Measurements from ENCODE around the gene HOXB3.

The HOXB3 gene

GRCh38 chr17:48589831-48590606, at the start of gene HOXB3:
Gene HOXB3, minus strand, starts transcription at chr17:48590241. Its CDS starts 37,767 bp downstream, at chr17:48552474.
- FAIRE-seq: peak; percentile 28
- no peak for DNase-seq (ENCODE audit: insufficient read length, low spot score)

DNA sequence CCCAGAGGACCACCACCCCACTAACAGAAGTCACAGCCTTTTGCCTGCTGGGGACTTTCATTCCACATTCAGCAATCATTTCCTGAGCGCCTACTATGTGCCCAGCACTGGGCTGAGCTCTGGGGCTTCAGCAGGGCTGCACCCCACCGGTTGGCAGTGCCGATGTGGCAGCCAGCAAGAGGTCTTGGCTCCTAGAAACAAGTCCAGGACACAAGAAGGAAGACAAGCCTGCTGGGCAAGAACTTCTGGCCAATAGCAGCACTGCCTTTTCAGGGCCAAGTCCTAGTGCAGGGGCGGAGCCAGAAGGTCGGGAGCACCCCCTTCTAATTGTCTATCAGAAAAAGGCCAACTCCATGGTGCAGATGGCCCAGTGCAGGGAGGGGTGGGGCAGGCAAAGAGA, 49.1 kb upstream of the HOXB3 start:
- FAIRE-seq (no peak), DNase-seq (ENCODE audit: insufficient read length, low spot score) (no peak)

- no peak for DNase-seq (ENCODE audit: insufficient read length, low spot score)
- FAIRE-seq: no peak
Measured at GRCh38 chr17:48637323-48638260, 47.6 kb upstream of the HOXB3 start.

DNA sequence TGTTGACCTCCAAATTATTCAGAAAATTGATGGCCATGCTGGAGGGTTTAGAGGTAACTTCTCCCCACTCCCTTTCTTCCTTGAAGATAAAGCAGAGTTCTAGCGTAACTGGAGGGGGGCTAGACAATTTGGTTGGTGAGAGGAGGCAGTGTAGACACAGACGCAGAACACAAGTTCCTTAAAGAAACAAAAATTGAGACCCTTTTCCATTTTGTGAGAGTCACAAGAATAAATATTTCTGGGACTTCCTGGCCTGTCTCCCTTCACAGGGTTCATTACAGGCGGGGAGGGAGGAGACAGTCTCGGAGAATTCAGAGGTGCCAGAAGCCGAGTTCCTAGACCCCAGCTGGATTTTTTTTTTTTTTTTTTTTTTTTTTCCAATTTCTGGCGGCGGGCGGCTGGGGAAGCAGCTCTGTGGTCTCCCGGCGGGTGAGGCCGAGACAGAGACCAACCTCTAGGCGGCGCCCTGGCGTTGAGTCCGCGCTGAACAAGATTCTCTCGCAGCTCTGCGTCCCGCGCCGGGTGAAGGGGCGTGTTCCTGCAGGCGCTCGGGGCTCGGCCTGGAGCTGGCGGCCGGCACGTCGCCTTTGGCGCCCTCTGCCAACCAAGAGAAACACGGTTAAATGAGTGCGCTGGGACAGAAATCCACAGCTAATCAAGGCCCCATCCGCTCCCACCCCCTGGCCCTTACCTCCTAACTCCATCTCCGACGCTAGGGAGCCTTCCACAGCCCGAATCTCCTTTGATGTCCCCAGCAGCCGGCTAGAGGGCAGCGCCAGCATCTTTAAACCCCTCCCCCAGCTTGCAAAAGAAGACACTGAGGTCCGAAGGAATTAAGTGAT, 46.4 kb upstream of the HOXB3 start:
- DNase-seq (ENCODE audit: insufficient read length, low spot score) (no peak), FAIRE-seq (no peak)

DNA sequence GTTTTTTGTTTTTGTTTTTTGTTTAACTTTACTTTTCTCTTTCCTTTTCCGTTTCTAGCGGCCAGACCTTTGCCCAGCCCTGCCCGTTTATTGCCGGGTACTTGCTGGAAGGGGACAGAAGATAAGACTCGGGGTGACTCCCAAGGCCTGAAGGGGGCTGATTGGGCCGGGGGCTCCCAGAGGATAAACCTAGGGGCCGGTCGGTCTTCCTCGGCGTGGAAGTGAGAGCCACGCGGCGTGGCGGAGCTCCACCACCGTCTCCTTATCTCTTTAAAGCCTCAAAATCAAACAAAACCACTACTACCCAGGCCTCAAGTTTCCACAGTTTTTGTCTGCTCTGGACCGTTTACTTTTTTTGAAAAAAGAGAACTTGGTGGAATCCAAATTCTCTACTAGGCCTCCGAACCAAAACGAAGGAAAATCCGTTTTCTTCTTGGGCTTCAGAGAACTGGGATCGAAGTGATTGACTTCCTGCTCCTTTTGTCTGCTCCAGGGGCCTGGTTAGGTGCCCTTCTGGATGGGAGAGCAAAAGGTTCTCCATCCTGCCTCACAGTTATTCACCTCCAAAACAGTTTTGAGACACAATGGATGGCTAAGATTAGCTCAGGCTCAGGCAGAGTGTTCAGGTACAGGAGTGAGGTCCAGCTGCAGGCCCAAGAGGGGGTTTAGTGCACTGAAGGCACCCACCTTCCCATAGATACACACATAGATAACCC, 44.6 kb upstream of the HOXB3 start:
- DNase-seq (ENCODE audit: insufficient read length, low spot score) (no peak), FAIRE-seq (peak; percentile 4)

DNA sequence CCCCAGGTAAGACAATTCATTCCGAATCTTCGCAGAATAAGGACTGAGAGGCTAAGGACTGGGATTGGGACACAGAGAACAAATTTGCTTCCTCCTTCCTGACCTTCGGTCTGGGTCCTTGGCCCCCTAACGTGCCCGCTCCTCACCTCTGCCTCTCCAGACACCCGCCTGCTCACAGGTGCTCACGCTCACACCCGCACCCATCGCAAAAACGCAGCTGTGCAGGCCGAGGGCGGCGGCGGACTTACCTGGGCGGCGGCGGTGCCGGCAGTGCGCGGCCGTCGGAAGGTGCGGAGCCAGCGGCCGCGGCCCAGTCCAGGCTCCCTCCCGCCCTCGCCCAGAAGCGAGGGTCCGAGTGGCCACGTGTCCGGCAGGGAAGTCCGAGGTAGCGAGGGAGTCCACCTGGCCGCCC, 43.2 kb upstream of the HOXB3 start:
- FAIRE-seq: no peak
- DNase-seq (ENCODE audit: insufficient read length, low spot score): no peak

- FAIRE-seq (no peak), DNase-seq (ENCODE audit: insufficient read length, low spot score) (no peak)
Measured at GRCh38 chr17:48632579-48633265, 42.7 kb upstream of the HOXB3 start.

DNA sequence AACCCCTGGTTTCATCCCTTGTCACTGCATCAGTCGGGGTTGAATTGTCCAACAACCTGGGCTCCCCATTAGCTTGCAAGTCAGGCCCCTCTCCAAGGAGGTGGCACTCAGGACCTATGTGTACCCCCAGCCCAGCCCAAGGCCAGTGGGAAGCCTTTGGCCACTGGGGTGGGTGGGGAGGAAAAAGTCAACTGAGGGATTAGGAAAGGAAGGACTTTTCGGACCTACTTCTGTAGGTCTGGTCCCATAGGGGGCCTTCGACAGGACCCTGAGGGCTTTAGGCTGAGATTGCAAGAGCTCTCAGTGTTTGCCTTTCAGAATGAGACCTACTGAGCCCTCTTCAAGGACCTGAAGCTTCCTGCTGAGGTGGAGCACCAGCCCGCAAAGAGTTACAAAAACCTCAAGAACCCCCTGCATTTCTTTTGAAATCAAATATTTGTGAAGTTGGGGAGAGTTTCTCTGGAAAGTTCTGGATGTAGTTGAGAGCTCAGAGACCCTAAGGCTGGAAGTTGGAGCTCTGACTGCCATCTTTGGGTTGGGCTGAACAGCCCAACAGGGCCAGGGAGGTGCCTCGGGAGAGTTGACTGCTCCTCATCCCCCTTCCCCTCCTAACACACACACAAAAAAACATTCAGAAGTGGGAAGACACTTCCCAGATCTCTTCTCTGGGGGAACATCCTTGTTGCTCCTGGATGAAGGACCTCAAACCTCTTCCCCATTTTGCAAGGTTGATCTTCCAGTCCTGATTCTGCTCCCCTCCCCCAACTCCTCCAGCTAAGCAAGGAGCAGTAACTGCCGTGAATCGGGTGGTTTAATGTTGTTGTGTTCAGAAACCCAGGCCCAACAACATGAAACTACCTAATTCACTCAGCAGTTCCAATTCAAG, 41.9 kb upstream of the HOXB3 start:
- DNase-seq (ENCODE audit: insufficient read length, low spot score): no peak
- FAIRE-seq: no peak

DNA sequence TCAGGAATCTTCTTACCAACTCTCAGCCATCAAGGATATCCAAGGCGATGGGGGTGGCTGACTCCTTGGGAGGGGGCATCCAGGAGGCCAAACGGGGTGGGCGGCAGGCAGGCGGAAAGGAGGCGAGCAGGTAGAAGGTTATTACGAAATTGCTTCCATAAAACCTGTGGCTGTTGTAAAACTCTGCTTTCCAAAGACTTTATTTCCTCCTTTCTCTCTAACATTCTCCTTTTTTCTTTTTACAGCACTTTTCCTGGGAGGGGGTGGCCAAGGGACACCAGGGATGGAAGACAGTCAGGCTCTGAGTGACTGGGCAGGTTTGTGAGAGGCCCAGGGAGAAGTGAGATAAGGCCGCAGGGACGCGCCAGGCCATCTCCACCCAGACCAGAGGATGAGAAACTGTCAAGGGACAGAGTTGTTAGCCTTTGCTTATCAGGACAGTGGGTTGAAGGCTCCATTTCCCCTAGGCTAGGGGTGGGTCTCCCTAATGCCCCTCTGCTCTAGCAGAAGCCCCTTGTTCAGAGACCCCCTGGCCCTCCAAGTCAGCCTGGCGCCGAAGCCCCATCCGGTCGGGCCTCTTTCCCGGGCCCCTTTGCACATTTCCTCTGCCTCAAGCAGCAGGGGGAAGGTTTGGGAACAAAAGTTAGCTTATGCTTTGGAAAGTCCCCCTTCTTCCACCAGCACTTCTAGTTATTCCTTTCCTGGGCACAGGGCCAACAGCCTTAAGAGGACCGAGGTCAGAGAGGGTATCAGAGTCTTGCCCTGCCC, 41.1 kb upstream of the HOXB3 start:
- DNase-seq (ENCODE audit: insufficient read length, low spot score): no peak
- no peak for FAIRE-seq

- no peak for DNase-seq (ENCODE audit: insufficient read length, low spot score)
- FAIRE-seq: no peak
Measured at GRCh38 chr17:48630009-48630924, 40.2 kb upstream of the HOXB3 start.

- FAIRE-seq: no peak
- DNase-seq (ENCODE audit: insufficient read length, low spot score): no peak
Measured at GRCh38 chr17:48629411-48629759, 39.3 kb upstream of the HOXB3 start.

DNA sequence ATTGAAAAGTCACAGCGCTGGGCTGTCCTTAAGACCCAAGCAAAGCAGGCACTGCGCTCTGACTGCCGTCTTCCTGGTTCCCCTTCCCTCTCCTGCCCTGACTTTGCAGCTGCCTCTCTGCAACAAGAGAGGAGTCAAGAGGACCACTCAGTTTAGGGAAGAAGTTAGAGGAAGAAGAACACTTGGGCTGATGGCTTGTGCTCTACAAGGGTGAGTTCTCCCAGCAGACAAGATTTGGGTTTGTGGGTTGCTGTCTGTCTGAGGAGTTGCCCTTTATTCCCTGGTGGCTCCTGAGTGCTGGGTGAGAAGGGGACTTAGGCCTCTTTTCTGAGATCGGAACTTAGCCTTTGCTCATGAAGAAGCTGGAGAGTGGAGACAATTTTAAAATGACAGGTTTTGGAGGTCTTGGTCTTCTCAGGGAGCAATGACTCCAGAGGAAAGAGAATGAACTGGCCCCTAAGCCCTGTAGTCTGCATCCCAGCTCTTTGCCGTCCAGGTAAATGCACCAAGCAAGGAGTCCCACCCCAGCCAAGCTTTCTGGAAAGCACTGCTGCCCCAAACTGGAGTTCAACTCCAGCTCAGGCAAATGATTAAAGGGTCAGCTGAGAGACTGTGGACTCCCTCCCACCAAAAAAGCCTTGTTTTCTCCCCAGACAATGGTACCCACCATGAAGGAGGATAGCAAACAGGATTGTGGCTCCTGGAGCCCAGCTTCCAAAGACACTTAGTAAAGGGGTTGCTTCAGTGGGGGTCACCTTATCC, 38.8 kb upstream of the HOXB3 start:
- FAIRE-seq (peak; percentile 67), DNase-seq (ENCODE audit: insufficient read length, low spot score) (no peak)

GRCh38 chr17:48627623-48628521, 37.8 kb upstream of the HOXB3 start:
- peak; percentile 88 for FAIRE-seq
- no peak for DNase-seq (ENCODE audit: insufficient read length, low spot score)

DNA sequence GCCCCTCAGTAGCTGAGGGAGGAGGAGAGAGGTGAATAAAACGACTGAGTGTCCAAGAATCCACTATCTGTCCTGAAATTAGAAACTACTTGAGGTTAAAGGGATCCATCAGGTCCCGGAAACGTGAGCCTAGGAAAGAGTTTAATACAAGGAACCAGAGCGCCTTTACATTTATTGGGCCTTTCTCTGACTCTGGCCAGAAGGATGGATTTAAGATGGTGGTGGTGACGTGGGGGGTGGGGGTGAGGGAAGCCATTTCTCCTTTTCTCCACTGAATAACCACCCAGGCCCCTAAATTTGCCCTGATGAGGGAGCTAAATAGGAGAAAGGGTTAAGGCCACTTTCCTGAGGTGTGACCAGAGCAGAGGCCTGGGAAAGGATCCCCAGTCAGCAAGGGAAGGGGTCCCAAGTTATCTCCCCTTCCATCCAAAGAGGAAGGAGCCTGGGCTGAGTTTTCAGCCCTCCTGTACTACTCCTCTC, 37.1 kb upstream of the HOXB3 start:
- FAIRE-seq (no peak), DNase-seq (ENCODE audit: insufficient read length, low spot score) (no peak)

All from HTR-8/SVneo (cell line).